ENCODE results near the gene CD3G.

Gene CD3G

DNA sequence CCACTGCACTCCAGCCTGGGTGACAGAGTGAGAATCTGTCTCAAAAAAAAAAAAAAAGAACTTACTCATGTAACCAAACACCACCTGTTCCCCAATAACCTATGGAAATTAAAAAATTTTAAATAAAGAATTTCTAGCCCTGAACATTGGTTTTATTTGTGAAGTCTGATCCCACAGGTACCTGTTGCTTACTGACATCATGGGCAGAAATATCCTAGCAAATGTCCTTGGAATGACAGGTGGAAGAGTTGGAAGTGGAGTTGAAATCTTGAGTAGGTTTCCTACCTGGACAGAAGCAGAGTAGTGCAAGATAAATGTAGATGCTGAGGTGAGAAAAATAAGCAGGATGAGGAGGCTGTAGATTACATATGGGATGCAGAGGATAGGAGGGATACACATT lies 18.9 kb upstream of the CD3G start:
- no peak for DNase-seq (ENCODE audit: low read depth)

- DNase-seq (ENCODE audit: low read depth) = no peak
These were observed 15.4 kb upstream of the CD3G start for GRCh38 chr11:118328745-118329144.

GRCh38 chr11:118334745-118335144 lies 9.4 kb upstream of the CD3G start:
- no peak for DNase-seq (ENCODE audit: low read depth)

DNA sequence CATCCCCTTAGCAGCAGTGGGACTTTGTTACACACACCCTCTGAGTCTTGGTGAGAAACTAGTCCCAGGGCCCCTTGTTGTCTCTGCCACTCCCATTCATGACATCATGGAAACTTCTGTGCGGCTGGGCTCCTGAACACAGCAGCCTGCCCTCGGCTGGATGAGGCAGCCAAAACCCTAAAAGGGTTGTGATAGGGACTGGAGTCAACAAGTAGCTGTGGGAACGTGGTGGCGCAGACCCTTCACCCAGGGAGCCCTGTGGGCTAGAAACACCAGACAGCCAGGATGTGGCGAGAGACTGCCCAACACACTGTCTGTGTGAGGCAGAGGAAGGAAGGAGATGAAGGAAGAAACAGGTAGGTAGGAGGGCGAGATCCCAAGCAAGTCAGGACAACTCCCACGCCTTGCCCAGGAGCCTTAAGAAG lies 5.5 kb upstream of the CD3G start:
- DNase-seq (ENCODE audit: low read depth) = peak; percentile 90

DNA sequence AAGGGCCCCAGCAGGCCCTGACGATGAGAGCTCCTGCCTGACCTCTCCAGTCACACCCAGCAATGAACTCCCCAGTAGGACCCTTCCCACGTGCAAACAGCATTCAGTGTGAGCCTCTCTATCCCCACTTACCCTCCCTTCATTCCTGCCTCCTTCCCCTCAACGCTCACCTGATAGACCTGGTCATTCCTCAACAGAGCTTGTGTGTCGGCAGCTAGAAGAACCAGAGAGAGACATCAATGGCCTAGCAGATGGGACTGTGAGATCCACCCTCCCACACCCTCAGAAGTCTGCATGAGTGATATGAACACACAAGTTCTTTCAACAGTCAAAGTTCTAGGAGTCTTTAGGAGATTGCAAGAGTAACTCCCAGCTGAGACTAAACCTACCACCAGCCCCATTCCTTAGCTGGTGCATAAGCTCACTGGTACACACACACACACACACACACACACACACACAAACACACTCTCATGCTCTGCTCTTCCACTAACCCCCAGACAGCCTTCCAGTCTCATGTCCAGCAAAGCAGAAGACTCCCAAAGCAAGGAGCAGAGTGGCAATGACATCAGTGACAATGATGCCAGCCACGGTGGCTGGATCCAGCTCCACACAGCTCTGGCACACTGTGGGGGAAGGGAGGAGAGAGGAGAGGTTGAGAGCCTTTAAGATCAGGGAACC lies 4.7 kb upstream of the CD3G start:
- no peak for DNase-seq (ENCODE audit: low read depth)

DNA sequence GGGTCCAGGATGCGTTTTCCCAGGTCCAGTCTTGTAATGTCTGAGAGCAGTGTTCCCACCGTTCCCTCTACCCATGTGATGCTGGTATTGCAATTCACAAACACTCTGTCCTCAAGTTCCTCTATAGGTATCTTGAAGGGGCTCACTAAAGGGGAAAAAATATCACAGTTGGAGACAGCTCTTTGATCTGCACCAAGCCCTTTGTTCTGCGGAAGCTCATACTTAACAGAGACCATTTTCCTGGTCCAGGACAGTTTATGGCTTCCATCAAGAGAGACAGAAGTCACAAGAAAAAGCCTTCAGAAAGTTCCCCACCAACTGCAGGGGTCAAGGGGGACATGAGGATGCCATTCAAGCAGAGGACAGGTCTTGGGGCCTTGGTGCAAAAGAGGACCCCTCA lies 3.7 kb upstream of the CD3G start:
- DNase-seq (ENCODE audit: low read depth) = no peak

- DNase-seq (ENCODE audit: low read depth) = no peak
These were observed 2.9 kb upstream of the CD3G start for GRCh38 chr11:118341261-118341660.

- DNase-seq (ENCODE audit: low read depth) = no peak
These were observed 2.2 kb upstream of the CD3G start for GRCh38 chr11:118341815-118342489.

GRCh38 chr11:118342503-118343161 lies 1.5 kb upstream of the CD3G start, which contains the start of gene CD3D:
CD3D (minus strand) TSS chr11:118342705; CDS start chr11:118342607, 98 bp downstream.
- peak; percentile 64 for DNase-seq (ENCODE audit: low read depth)

DNA sequence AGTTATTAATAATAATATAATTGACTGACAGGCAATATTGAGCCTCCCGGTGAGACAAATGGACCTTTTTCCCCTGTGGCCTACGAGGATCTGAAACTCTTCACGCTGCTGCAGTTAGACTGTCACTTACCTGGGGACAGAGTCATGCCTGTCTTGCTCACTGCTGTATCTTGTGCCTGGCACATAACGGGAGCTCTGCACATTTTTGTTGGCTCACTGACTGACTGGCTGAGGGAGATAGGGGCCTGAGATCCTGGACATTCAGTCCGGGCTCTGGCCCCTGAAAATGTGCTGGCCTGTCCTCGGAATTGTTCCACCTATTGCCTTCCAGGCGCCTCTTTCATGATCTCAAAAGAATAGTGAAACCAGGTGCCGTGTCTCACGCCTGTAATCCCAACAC lies 896 bp upstream of the CD3G start:
- DNase-seq (ENCODE audit: low read depth) = no peak

DNA sequence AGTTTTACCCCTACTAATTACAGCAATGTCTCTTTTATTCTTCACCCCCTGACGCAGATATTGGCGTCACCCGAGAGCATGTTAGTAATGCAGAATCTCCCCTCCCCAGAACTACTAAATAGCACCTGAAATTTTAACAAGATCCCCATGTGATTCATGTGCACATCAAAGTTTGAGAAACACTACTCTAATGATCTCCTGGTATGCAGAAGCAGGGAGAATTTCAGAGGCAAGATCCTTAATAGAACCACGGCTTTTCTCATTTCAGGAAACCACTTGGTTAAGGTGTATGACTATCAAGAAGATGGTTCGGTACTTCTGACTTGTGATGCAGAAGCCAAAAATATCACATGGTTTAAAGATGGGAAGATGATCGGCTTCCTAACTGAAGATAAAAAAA lies 5.3 kb downstream of the CD3G start:
- DNase-seq (ENCODE audit: low read depth) = no peak

DNA sequence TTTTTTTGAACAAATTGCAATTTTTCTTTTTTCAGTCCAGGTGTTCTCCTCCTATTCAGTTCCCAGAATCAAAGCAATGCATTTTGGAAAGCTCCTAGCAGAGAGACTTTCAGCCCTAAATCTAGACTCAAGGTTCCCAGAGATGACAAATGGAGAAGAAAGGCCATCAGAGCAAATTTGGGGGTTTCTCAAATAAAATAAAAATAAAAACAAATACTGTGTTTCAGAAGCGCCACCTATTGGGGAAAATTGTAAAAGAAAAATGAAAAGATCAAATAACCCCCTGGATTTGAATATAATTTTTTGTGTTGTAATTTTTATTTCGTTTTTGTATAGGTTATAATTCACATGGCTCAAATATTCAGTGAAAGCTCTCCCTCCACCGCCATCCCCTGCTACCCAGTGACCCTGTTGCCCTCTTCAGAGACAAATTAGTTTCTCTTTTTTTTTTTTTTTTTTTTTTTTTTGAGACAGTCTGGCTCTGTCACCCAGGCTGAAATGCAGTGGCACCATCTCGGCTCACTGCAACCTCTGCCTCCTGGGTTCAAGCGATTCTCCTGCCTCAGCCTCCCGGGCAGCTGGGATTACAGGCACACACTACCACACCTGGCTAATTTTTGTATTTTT lies 9.1 kb downstream of the CD3G start:
- no peak for DNase-seq (ENCODE audit: low read depth)

- no peak for DNase-seq (ENCODE audit: low read depth)
These were observed 13.9 kb downstream of the CD3G start for GRCh38 chr11:118358071-118358470.

DNA sequence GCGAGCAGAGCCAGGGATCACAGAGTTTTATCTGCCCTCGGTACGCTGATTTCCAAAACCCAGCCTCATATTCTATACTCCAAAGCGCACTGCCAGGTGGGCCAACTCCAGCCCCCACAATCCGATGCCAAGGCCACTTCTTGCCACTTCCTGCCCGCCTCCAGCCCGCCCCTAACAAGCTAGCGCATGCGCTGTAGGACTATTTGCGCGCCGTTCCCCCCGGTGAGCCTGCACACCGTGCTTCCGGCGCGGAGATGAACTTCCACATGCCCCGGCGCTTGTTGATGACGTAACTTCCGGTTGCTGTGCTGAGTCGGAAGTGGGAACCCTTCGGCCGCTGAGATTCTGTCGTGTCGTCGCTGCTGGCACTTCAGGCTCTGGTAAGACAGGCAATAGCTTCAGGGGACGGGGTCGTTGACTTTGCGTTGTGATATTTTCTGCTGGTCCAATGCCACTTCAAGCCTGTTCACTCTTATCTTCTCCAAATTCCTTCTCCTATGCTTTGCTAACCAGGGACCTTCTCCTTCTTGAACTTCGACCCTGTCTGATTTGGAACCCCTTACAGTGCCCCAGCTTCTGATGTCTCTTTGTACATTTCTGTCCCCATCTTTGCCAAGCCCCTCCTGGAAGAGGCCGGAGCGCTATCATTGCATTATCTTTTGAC lies 15.3 kb downstream of the CD3G start, which contains the start of gene UBE4A:
TSS of gene UBE4A (plus strand) at position 306 of the 664 bp plus-strand sequence. CDS start 5,481 bp downstream, outside the sequence.
- DNase-seq (ENCODE audit: low read depth) = peak; percentile 95

DNA sequence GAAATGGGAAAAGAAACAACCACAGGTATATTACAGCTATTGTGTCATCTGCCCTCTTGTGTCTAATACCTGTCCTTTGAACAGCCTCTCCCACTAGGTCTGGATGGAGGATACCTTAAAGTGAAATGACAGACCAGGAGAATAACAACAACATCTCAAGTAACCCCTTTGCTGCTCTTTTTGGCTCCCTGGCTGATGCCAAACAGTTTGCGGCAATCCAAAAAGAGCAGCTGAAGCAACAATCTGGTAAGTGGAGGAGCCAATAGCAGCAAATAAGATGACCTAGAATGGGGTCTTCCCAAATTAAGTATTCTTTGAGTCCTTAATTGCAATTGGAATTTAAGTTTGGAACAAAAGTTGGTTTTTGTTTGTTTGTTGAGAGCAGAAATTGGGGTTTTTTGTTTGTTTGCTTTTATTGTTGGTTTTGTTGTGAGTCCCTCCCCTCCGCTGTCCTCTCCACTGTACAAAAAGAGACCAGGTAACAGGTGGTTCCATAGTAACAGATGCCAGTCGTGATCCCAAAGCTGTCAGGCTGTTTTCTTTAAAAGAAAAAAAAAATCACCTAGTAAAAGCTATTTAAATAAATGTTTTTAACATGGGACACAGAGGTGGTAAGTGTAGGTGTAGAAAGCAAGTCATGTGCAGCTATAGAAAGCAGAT lies 20.9 kb downstream of the CD3G start:
- no peak for DNase-seq (ENCODE audit: low read depth)

- no peak for DNase-seq (ENCODE audit: low read depth)
These were observed 22.1 kb downstream of the CD3G start for GRCh38 chr11:118366287-118366686.

DNA sequence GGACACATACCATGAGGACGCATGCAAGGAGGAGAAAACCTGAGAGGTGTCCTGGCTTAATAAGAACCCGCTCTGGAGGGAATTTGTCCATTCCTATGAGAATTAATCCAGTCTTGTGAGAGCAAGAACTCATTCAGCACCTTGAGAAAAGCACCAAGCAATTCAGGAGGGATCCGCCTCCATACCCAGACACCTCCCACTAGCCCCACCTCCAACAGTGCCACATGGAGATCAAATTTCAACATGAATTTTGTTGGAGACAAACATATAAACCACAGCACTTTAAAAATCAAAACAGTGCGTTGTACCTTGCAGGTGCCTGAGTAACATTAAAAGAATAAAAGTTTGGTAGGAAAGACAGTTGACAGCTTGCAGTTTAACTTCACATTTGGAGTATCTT lies 26.6 kb downstream of the CD3G start:
- no peak for DNase-seq (ENCODE audit: low read depth)

DNA sequence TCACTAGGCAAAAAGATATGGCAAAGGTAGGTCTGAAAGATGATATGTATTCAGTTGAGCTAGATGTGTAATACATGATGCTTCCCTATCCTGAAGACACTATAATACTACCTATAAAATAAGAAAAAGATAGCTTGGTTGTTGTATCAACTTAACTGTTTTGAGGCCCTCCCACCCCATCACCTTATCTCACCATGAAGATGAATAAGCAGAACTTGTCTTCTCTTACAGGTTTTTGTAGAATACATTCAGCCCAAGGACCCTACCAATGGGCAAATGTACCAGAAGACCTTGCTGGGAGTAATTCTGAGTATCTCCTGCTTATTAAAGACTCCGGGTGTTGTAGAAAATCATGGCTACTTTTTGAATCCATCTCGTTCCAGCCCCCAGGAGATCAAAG lies 29.1 kb downstream of the CD3G start:
- DNase-seq (ENCODE audit: low read depth) = no peak

DNA sequence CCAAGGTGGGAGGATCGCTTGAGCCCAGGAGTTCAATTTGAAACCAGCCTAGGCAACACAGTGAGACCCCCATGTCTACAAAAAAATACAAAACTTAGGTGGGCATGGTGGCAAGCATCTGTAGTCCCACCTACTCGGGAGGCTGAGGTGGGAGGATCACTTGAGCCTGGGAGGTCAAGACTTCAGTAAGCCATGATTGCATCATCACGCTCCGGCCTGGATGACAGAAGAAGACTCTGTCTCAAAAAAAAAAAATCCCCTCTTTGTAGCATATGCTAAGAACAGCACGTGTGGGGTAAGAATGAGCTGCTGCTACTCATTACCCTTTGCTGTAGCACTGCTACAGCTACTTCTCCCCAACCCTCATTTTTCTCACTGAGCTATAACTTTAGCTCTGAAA lies 29.7 kb downstream of the CD3G start:
- no peak for DNase-seq (ENCODE audit: low read depth)

DNA sequence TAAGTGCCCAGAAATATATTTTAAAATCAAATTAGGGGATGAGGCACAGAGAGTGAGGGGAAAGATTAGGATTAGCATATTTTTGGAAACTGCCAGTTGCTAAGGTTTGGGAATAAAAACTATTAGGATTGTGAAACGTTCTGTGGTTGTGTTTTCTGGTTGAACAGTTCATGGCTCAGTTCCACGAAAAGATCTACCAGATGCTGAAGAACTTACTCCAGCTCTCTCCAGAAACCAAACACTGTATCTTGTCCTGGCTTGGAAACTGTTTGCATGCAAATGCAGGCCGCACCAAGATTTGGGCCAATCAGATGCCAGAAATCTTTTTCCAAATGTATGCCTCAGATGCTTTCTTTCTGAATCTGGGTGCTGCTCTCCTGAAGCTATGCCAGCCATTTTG lies 30.6 kb downstream of the CD3G start:
- no peak for DNase-seq (ENCODE audit: low read depth)

DNA sequence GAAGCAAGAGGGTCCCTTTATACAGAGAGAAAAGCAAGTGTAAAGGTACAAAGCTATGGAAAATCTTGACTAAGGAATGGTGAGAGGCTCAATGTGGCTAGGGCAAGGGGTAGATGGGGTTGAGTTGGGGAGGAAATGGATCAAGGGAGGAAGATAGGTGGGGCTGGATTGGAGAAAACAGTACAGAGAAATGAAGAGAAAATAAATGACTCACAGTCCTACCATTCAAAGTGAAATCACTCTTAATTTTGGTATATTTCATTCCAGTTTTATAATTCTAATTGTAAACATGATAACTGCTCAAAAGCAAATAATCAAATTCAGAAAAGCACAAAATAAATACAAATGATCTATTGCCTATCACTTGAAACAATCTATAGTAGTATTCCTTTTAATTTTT lies 31.8 kb downstream of the CD3G start:
- no peak for DNase-seq (ENCODE audit: low read depth)

DNA sequence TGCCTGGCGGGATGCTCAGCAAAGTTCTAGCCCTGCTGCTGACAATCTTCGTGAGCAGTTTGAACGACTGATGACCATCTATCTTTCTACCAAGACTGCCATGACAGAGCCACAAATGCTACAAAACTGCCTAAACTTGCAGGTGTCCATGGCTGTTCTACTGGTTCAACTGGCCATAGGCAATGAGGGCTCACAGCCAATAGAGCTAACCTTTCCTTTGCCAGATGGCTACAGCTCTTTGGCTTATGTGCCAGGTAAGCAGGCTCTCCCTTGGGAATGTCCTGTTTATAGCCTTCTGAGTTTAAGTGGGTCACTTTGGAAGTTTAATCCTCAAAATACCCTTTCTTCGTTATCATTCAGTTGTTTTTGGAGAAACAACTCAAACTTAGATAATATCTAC lies 35.4 kb downstream of the CD3G start:
- DNase-seq (ENCODE audit: low read depth) = no peak

All from T follicular helper cell (primary cell).